Sigmoid colon (tissue), 7 donors: Measurements from ENCODE around the gene AVP. TPM values are rescaled to one million over a fixed set of nuclear protein-coding genes. Genes with fewer than 3 reads are reported as not detected.
A peak's percentile ranks its signal among the peaks of the same experiment; 100 is the strongest.

Experiments
- DNase-seq: peaks from one replicate; pipeline ENCODE4 v3.0.0-alpha.2; 2019
- H3K27ac ChIP-seq, 4 donors: fragments of 200-600 bp; sonication (generic); one replicate each; pipeline ENCODE4 v1.5.1; 2016 to 2019; ENCODE audit warnings: mild to moderate bottlenecking in 1 of 4
- H3K27me3 ChIP-seq, 3 donors: fragments of 200-600 bp; sonication (generic); one replicate each; pipeline ENCODE4 v1.5.1; 2019; ENCODE audit warnings: mild to moderate bottlenecking in 1 of 3
- H3K36me3 ChIP-seq, 4 donors: fragments of 200-600 bp; sonication (generic); one replicate each; pipeline ENCODE4 v1.5.1; 2016 to 2019
- H3K4me1 ChIP-seq, 4 donors: fragments of 200-600 bp; sonication (generic); one replicate each; pipeline ENCODE4 v1.5.1; 2017 to 2019
- H3K4me3 ChIP-seq, 4 donors: fragments of 200-600 bp; sonication (generic); one replicate each; pipeline ENCODE4 v1.5.1; 2017 to 2019; ENCODE audit warnings: mild to moderate bottlenecking in 2 of 4, moderate library complexity in 1 of 4
- H3K9me3 ChIP-seq, 4 donors: fragments of 200-600 bp in 3 of 4; sonication (generic) in 3 of 4; one replicate each; pipeline versions ENCODE4 v1.5.1 to v1.6.1; 2013 to 2019
- CTCF ChIP-seq, 4 experiments: fragments of 450-650 bp in 3 of 4; fragments of 200-600 bp in 1 of 4; IDR thresholded peaks; one replicate each; pipeline ENCODE4 v1.5.1; 2016 to 2019; ENCODE audit warnings: antibody characterized with exemption in 4 of 4, mild to moderate bottlenecking in 3 of 4, moderate library complexity in 2 of 4
- EP300 ChIP-seq, 4 donors: sonication (generic); formaldehyde crosslinking; IDR thresholded peaks; one replicate each; pipeline ENCODE4 v1.6.1; 2017; ENCODE audit warnings: antibody characterized with exemption in 4 of 4
- POLR2A ChIP-seq, 2 donors: fragments of 450-650 bp; IDR thresholded peaks; one replicate each; pipeline ENCODE4 v1.6.1; 2016; ENCODE audit warnings: antibody characterized with exemption in 2 of 2, mild to moderate bottlenecking in 2 of 2, moderate library complexity in 2 of 2
- POLR2AphosphoS5 ChIP-seq, 4 donors: sonication (generic); formaldehyde crosslinking; IDR thresholded peaks; one replicate each; pipeline ENCODE4 v1.6.1; 2017; ENCODE audit warnings: antibody characterized with exemption in 4 of 4
- WGBS, 2 donors: extraction: QIAGEN DNeasy Blood & Tissue Kit; methylation state at CpG; one replicate each; pipeline ENCODE4 v1.1.7; 2013; 5-methylcytosine and 5-hydroxymethylcytosine counted together
- intact Hi-C: fragments of 100-400 bp; cut with DNase I; formaldehyde crosslinking; loops from one replicate; pipeline ENCODE4 v1.15.1; 2023
- polyA plus RNA-seq, 3 donors: library from polyadenylated mRNA; stranded (reverse); fragments of 200-250 nt; gene quantifications; one replicate each; pipeline ENCODE4 v1.2.3, GENCODE V29; 2013
- total RNA-seq, 4 donors: library from RNA; depleted of rRNA; stranded (reverse); fragments of >200 nt; gene quantifications; one replicate each; pipeline ENCODE4 v1.1.0, GENCODE V29; 2016
- donor health status: healthy with polysubstance abuse.
- donor health status: Bipolar disorder and iron deficiency.
- donor health status: healthy.

Gene AVP
- total and polyA plus RNA-seq, 7 donors = not detected

GRCh38 chr20:3116341-3116740, 31.8 kb upstream of the AVP start:
- intact Hi-C loops = loop anchor here (2.0 kb wide), 1 partner anchor 62 kb away; no protein-coding TSS in a partner anchor
- no peaks in the 10 kb centered on the region for H3K27me3 ChIP-seq
- WGBS, 2 donors = 85 to 89% methylated on average over 4 of the region's 4 CpGs
- no peak for DNase-seq
- H3K4me3 ChIP-seq = no peak overlapping the region
- no peaks in the 10 kb centered on the region for H3K9me3 ChIP-seq
- H3K36me3 ChIP-seq = peaks cover under 1 to 42% (median 10%) of the 10 kb centered on the region in 4 donors
- TF ChIP-seq POLR2A (IDR thresholded peaks at IDR 0.05) (no peak), CTCF (IDR thresholded peaks at IDR 0.05) (no peak), POLR2AphosphoS5 (IDR thresholded peaks at IDR 0.05) (no peak), EP300 (IDR thresholded peaks at IDR 0.05) (no peak)
- H3K27ac ChIP-seq = no peak overlapping the region
- H3K4me1 ChIP-seq = peaks cover 0 to 13% (median 8%) of the 10 kb centered on the region in 4 donors

DNA sequence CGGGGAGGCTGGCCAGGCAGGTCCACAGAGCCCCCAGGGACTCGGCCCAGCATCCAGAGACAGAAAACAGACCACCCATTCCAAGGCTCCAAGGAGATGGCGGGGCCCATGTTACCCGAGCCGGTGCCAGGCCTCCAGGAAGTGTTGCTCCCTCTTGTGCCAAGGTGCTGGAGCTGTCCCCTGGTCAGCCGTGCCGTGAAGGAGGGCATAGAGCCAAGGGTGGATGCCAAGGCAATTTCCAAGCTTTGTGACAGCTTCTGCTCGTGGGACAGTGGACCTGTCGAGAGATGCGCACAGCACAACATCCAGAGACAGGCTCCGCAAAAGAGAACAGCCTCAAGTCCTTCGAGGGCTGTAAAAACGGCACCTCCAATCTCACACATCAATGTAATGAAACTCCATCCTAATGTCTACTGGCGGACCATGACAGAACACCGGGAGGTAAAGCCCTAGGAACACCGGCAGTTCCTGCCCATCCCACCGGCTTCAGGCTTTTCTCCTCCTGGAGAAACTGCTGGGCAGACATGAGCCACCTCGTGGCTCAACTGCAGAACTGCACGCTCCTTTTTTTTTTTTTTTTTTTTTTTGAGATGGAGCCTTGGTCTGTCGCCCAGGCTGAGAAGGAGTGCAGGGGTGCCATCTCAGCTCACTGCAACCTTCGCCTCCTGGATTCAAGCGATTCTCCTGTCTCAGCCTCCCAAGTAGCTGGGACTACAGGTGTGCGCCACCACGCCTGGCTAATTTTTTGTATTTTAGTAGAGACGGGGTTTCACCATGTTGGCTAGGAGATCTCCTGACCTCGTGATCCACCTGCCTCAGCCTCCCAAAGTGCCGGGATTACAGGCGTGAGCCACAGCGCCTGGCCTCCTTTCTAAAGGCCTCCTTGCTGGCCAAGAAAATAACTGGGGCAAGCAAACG, 30.9 kb upstream of the AVP start:
- no peak for DNase-seq
- 54 to 59% methylated on average over 30 of the region's 30 CpGs for WGBS, 2 donors
- intact Hi-C loops = loop anchor here (2.0 kb wide), 1 partner anchor 61 kb away; no protein-coding TSS in a partner anchor
- Histone ChIP-seq H3K27me3 (no peaks in the 10 kb centered on the region), H3K36me3 (peaks cover 0 to 33% (median 2%) of the 10 kb centered on the region in 4 donors), H3K4me3 (no peak overlapping the region), H3K4me1 (peaks cover 0 to 13% (median 8%) of the 10 kb centered on the region in 4 donors), H3K9me3 (no peaks in the 10 kb centered on the region), H3K27ac (no peak overlapping the region)
- TF ChIP-seq POLR2AphosphoS5 (IDR thresholded peaks at IDR 0.05) (no peak), CTCF (IDR thresholded peaks at IDR 0.05) (peak in 3 of 4 experiments; percentile 44 to 64 (median 55))

- Histone ChIP-seq H3K4me1 (peaks cover 0 to 6% (median 4%) of the 10 kb centered on the region in 4 donors), H3K27me3 (no peaks in the 10 kb centered on the region), H3K9me3 (no peaks in the 10 kb centered on the region), H3K36me3 (peaks cover 0 to 59% (median 14%) of the 10 kb centered on the region in 4 donors), H3K27ac (no peak overlapping the region), H3K4me3 (no peak overlapping the region)
- DNase-seq = no peak
- WGBS, 2 donors = 90% methylated on average over 2 of the region's 2 CpGs
- TF ChIP-seq POLR2A (IDR thresholded peaks at IDR 0.05) (no peak), EP300 (IDR thresholded peaks at IDR 0.05) (no peak), CTCF (IDR thresholded peaks at IDR 0.05) (no peak), POLR2AphosphoS5 (IDR thresholded peaks at IDR 0.05) (no peak)
- intact Hi-C loops = no loop called here
These were observed 27.5 kb upstream of the AVP start for GRCh38 chr20:3111995-3112394.

- H3K9me3 ChIP-seq = no peaks in the 10 kb centered on the region
- intact Hi-C loops = no loop called here
- H3K27ac ChIP-seq = no peak overlapping the region
- WGBS, 2 donors = 90 to 93% methylated on average over 7 of the region's 7 CpGs
- no peaks in the 10 kb centered on the region for H3K27me3 ChIP-seq
- DNase-seq = no peak
- H3K4me3 ChIP-seq = no peak overlapping the region
- TF ChIP-seq POLR2AphosphoS5 (IDR thresholded peaks at IDR 0.05) = no peak
- no peak for TF ChIP-seq POLR2A (IDR thresholded peaks at IDR 0.05)
- no peak for TF ChIP-seq EP300 (IDR thresholded peaks at IDR 0.05)
- no peak for TF ChIP-seq CTCF (IDR thresholded peaks at IDR 0.05)
- H3K4me1 ChIP-seq = peaks cover 0 to 6% (median 4%) of the 10 kb centered on the region in 4 donors
- peaks cover 0 to 63% (median 17%) of the 10 kb centered on the region in 4 donors for H3K36me3 ChIP-seq
These were observed 27.0 kb upstream of the AVP start for GRCh38 chr20:3111507-3111906.
